ENCODE data around the gene NSMCE1.
"Not testable (repeated sequence)": the region's sequence is repeated elsewhere in the genome, so short reads cannot be mapped to it uniquely, and the experiment has no call there.

Gene NSMCE1

GRCh38 chr16:27302126-27302525 is 33.6 kb upstream of the NSMCE1 start:
- no peak for DNase-seq

GRCh38 chr16:27301236-27301861 is 32.8 kb upstream of the NSMCE1 start:
- DNase-seq, result no peak

- no peak for DNase-seq
Measured at GRCh38 chr16:27298132-27298531, 29.6 kb upstream of the NSMCE1 start.

- DNase-seq, result no peak
Measured at GRCh38 chr16:27293343-27293742, 24.8 kb upstream of the NSMCE1 start.

DNA sequence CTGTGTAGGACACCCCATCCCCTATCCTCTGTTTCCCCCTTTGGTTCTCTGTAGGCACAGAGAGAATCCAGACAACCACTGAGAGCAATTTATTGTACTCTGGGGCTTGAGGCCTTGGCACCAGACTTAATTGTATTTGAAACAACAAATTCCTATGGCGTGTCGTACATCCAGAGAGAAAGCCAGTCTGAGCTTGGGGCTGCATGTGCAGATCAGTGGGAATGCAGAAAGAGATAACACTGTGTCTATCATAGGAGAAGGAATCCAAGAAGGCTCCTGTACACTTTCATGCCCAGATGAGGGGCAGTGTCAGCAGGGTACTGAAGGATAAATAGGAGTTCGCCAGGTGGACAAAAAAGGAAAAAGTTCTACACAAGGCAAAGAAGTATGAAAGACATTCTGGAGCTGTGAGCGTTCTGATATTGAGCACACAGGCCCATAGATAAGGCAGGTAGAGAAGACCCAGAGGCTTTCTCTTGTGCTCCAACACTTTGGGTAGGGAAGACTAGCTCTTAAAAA is 23.2 kb upstream of the NSMCE1 start:
- no peak for DNase-seq

DNA sequence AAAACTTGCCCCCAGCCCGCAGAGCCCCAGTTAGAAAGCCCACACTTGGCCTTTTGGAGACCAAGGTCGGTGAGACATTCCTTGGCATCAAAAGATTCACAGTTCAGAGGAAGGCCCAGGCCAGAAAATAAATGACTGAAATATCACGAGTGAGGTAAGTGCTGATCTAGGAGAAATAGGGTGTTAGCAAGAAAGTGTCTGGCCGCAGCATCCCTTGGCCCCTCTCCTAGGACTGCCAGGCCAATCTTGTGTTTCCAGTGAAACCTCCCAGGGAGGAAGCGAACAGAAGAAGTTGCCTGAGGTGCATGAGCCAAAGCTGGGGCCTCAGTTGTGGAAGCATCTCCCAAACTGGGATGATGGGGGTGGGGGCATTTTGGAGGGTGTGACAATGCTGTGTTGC is 22.5 kb upstream of the NSMCE1 start:
- no peak for DNase-seq

GRCh38 chr16:27290562-27290961 is 22.0 kb upstream of the NSMCE1 start:
- DNase-seq, result no peak

DNA sequence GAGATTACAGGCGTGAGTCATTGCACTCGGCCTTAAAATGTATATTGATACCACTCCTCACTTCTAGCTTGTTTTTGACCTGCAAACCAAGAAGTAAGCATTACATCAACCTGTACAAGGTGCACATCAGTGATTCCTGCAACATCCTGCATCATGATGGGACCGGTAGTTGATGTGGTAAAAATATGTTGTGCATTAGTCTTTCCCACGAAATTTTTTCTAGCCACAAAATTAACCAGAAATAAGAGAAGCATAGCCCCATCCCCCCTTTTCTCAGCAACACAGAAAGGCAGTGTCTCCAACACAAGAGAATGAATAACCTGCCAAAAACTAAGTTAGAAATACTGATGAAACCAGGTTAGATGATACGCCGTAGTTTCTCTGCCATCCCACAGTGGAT is 21.1 kb upstream of the NSMCE1 start:
- peak; percentile 29 for DNase-seq

GRCh38 chr16:27288313-27288712 is 19.7 kb upstream of the NSMCE1 start:
- not testable (repeated sequence) for DNase-seq

- DNase-seq, result no peak
Measured at GRCh38 chr16:27287887-27288286, 19.3 kb upstream of the NSMCE1 start.

DNA sequence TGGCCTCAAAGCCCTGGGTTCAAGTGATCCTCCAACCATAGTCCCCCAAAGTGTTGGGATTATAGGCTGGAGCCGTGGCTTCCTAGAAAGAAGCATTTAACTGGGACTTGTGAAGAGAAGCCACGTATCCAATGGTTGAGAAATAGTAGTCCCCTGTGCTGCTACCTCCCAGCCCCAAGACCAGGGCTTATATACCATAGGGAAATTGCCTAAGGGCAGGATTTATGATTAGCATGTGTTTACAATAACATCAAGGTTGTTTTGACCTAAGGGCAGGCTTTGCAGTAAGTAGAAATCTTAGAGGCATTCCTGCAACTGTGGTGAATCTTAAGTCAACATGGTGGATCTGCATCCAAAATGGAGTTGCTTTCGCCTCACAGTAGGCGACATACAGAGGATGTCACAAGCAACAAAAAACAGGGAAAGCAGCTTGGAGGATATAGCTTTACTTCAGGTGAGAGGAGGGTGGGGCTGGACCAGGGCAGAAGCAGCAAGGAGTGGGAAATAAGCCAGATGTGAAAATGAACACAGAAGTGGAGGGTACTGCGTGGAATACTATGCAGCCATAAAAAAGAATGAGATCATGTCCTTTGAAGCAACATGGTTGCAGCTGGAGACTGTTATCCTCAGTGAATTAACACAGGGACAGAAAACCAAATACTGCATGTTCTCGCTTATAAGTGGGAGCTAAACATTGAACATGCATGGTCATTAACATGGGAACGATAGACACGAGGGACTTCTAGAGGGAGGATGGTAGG is 18.7 kb upstream of the NSMCE1 start:
- no peak for DNase-seq

DNA sequence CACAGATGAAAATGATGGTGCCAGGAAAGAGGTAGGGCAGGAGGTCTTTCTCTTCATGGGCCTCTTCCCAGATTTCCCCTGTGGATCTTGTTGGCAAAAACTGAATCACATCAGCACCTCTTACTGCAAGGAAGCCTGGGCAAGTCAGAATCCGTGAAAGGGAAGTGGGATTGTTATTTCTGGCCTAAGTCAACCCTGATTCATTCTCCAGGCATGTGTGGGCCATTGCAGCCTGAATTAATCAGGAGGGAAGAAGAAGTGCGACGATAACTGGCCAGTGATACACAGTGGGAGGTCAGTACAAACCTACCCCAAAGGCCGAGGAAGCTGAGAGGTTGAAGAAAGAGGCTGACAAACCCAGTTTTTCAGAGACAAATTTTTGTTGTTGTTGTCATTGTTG is 17.9 kb upstream of the NSMCE1 start:
- DNase-seq, result no peak

- DNase-seq, result no peak
Measured at GRCh38 chr16:27285676-27286196, 17.2 kb upstream of the NSMCE1 start.

- DNase-seq, result no peak
Measured at GRCh38 chr16:27284865-27285675, 16.5 kb upstream of the NSMCE1 start.

- peak; percentile 13 for DNase-seq
Measured at GRCh38 chr16:27281243-27281642, 12.7 kb upstream of the NSMCE1 start.

DNA sequence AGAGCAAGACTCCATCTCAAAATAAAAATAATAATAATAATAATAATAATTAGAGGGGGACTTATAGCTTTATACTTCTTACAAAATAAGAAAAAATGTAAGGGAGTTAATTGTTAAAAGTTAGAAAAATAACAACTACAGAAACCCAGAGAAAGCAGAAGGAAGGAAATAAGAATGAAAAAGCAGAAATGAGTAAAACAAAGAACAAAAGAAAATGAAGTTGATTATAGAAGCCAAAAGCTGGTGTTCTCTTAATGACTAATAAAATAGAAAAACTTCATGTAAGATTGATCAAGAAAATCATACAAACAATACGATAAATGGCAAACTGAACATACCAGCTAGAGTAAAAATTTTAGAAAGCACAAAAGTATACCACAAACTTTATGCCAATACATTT is 6.8 kb upstream of the NSMCE1 start:
- DNase-seq, result no peak

DNA sequence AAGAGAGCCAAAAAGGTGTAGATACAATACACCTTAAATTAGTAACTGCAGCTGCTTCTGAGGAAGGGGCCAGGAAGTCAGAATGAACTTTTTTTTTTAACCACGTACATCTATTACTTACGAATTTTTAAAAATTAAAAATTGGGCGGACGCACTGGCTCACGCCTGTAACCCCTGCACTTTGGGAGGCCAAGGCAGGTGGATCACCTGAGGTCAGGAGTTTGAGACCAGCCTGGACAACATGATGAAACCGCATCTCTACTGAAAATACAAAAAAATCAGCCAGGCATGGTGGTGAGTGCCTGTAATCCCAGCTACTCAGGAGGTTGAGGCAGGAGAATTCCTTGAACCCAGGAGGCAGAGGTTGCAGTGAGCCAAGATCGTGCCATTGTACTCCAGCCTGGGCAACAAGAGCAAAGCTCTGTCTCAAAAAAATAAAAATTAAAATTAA is 5.9 kb upstream of the NSMCE1 start:
- DNase-seq, result not testable (repeated sequence)

GRCh38 chr16:27273670-27274423 is 5.3 kb upstream of the NSMCE1 start:
- peak; percentile 34 for DNase-seq

DNA sequence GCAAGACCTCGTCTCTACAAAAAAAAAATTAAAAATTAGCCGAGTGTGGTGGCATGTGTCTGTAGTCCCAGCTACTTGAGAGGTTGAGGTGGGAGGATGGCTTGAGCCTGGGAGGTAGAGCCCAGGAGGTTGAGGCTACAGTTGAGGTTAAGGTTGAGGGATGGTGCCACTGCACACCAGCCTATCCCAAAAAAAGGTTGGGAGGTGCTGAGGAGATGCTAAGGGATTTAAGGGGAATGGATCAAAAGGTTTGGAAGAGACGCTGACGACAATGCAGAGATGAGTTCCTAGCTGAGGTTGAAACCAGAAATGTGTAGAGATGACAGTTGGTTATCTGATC is 4.7 kb upstream of the NSMCE1 start:
- DNase-seq, result no peak

DNA sequence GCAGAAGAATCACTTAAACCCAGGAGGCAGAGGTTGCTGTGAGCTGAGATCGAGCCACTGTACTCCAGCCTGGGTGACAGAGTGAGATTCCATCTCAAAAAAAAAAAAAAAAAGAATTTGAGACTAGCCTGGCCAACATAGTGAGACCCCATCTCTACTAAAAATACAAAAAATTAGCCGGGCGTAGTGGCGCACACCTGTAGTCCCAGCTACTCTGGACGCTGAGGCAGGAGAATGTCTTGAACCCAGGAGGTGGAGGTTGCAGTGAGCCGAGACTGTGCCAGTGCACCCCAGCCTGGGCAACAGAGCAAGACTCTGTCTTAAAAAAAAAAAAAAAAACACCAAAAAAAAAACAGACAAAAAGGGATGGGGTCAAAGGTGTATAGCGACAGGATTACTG is 4.1 kb upstream of the NSMCE1 start:
- DNase-seq, result not testable (repeated sequence)

- no peak for DNase-seq
Measured at GRCh38 chr16:27272076-27272475, 3.5 kb upstream of the NSMCE1 start.

DNA sequence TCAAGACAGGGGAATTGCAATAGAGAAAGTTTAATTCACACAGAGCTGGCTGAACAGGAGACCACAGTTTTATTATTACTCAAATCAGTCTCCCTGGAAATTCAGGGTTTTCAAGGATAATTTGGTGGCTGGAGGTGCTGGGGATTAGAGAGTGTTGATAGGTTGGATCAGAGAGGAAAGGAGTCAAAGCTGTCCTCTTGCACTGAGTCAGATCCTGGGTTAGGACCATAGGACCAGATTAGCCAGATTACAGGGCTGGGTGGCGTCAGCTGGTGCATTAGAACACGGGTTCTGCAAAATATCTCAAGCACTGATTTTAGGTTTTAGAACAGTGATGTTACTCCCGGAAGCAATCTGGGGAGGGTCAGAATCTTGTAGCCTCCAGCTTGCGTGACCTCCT is 1.8 kb upstream of the NSMCE1 start:
- DNase-seq, result no peak

Measured in CD4-positive, alpha-beta T cell treated with Interleukin-6 for 4 hours (primary cell).